MM.1S (cell line): Measurements from ENCODE around the gene DMXL2.

Experiments used
- DNase-seq: peaks from one replicate; pipeline ENCODE4 v3.0.0-alpha.2; 2015
- H2AFZ ChIP-seq: fragments of 300-600 bp; sonication (generic); 2 replicates; pipeline ENCODE4 v1.6.0; 2016; ENCODE audit warnings: antibody characterized with exemption, low read length
- H3F3A ChIP-seq: fragments of 300-600 bp; sonication (generic); 2 replicates; pipeline ENCODE4 v1.6.1; 2016; ENCODE audit warnings: mild to moderate bottlenecking, antibody characterized with exemption, low read length, moderate library complexity, mixed read lengths; ENCODE audit not compliant: insufficient read depth
- H3K27ac ChIP-seq: fragments of 300-600 bp; sonication (generic); 2 replicates; pipeline ENCODE4 v1.5.1; 2016; ENCODE audit warnings: mild to moderate bottlenecking, low read length
- H3K27me3 ChIP-seq: fragments of 300-600 bp; sonication (generic); replicated peaks from 2 replicates; pipeline ENCODE4 v1.6.0; 2016; ENCODE audit warnings: low read length; ENCODE audit not compliant: insufficient read depth
- H3K36me3 ChIP-seq: fragments of 300-600 bp; sonication (generic); replicated peaks from 2 replicates; pipeline ENCODE4 v1.6.1; 2016; ENCODE audit warnings: mild to moderate bottlenecking, low read length, mixed read lengths; ENCODE audit not compliant: insufficient read depth
- H3K4me1 ChIP-seq: fragments of 300-600 bp; sonication (generic); 2 replicates; pipeline ENCODE4 v1.6.1; 2016; ENCODE audit warnings: low read length, mixed read lengths
- H3K4me2 ChIP-seq: fragments of 300-600 bp; sonication (generic); 2 replicates; pipeline ENCODE4 v1.6.0; 2016; ENCODE audit warnings: low read depth, low read length
- H3K4me3 ChIP-seq: fragments of 300-600 bp; sonication (generic); 2 replicates; pipeline ENCODE4 v1.5.1; 2016; ENCODE audit warnings: low read length, mixed read lengths
- H3K79me2 ChIP-seq: fragments of 300-600 bp; sonication (generic); 2 replicates; pipeline ENCODE4 v1.6.1; 2016; ENCODE audit warnings: mixed run types, low read length, mixed read lengths
- H3K9ac ChIP-seq: fragments of 300-600 bp; sonication (generic); 2 replicates; pipeline ENCODE4 v1.6.1; 2016; ENCODE audit warnings: low read length, mixed read lengths
- H3K9me2 ChIP-seq: fragments of 300-600 bp; sonication (generic); replicated peaks from 2 replicates; pipeline ENCODE4 v1.6.1; 2016; ENCODE audit warnings: mild to moderate bottlenecking, low read length, mixed read lengths; ENCODE audit not compliant: insufficient read depth
- H3K9me3 ChIP-seq: fragments of 300-600 bp; sonication (generic); replicated peaks from 2 replicates; pipeline ENCODE4 v1.6.1; 2016; ENCODE audit warnings: mild to moderate bottlenecking, low read length, mixed read lengths; ENCODE audit not compliant: insufficient read depth
- H4K20me1 ChIP-seq: fragments of 300-600 bp; sonication (generic); 2 replicates; pipeline ENCODE4 v1.6.1; 2016; ENCODE audit warnings: mild to moderate bottlenecking, low read length, moderate library complexity, mixed read lengths; ENCODE audit not compliant: insufficient read depth
- CTCF ChIP-seq: fragments of 300-600 bp; sonication (generic); IDR thresholded peaks from 2 replicates; pipeline ENCODE4 v1.5.1; 2016; ENCODE audit warnings: antibody characterized with exemption, low read length, mixed read lengths
- EZH2 ChIP-seq: fragments of 300-600 bp; sonication (generic); optimal IDR thresholded peaks from 2 replicates; pipeline ENCODE3; 2017; ENCODE audit warnings: low read depth, mild to moderate bottlenecking, antibody characterized with exemption, low read length, mixed read lengths
- EZH2phosphoT487 ChIP-seq: fragments of 300-600 bp; sonication (generic); IDR thresholded peaks from 2 replicates; pipeline ENCODE4 v1.6.1; 2018; ENCODE audit warnings: antibody characterized with exemption, low read length

DMXL2 gene

GRCh38 chr15:51603002-51603401, 19.6 kb downstream of the DMXL2 start:
- H4K20me1 ChIP-seq: no peaks in the 10 kb centered on the region
- TF ChIP-seq CTCF: no peak
- no peak for TF ChIP-seq EZH2phosphoT487
- no peak for TF ChIP-seq EZH2
- no peak for DNase-seq
- no peaks in the 10 kb centered on the region for H3K9me3 ChIP-seq
- no peaks in the 10 kb centered on the region for H3K9me2 ChIP-seq
- no peak overlapping the region for H3K4me3 ChIP-seq
- H3K36me3 ChIP-seq: no peaks in the 10 kb centered on the region
- H3F3A ChIP-seq: no peaks in the 10 kb centered on the region
- H3K27me3 ChIP-seq: no peaks in the 10 kb centered on the region
- H3K27ac ChIP-seq: no peak overlapping the region
- H3K4me2 ChIP-seq: no peak overlapping the region
- H2AFZ ChIP-seq: no peak overlapping the region
- H3K4me1 ChIP-seq: no peaks in the 10 kb centered on the region
- no peak overlapping the region for H3K9ac ChIP-seq
- no peaks in the 10 kb centered on the region for H3K79me2 ChIP-seq

- DNase-seq: no peak
These were observed 20.1 kb downstream of the DMXL2 start for GRCh38 chr15:51602484-51602883.

DNA sequence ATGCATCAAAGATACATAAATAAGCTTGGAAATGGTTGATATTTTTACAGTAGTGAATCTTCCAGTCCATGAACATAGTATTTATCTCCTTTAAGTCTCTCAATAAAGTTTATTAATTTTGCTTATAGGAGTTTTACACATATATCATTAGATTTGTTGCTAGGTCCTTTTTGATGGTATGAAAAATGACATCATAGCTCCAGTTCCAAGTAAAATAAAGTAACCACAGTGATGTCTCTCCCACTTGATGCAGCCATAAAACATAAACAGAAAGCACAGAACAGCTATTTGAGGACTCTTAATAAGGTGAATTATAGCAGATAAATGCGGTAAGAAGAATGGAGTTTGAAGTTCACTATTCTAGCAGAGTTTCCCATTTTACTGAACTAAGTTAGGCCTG, 20.8 kb downstream of the DMXL2 start:
- Histone ChIP-seq H3K9me3 (no peaks in the 10 kb centered on the region), H3K9me2 (no peaks in the 10 kb centered on the region), H3K27me3 (no peaks in the 10 kb centered on the region), H3K4me1 (no peaks in the 10 kb centered on the region), H3K79me2 (no peaks in the 10 kb centered on the region), H3K4me2 (no peak overlapping the region), H3K9ac (no peak overlapping the region), H3K4me3 (no peak overlapping the region), H3K27ac (no peak overlapping the region), H3F3A (no peaks in the 10 kb centered on the region), H4K20me1 (no peaks in the 10 kb centered on the region), H2AFZ (no peak overlapping the region), H3K36me3 (no peaks in the 10 kb centered on the region)
- DNase-seq: no peak
- TF ChIP-seq CTCF (no peak), EZH2phosphoT487 (no peak)

More at GRCh38 chr15:51602484-51602883, 20.1 kb downstream of the DMXL2 start:
- no peaks in the 10 kb centered on the region for H3K9me2 ChIP-seq
- no peak overlapping the region for H3K4me2 ChIP-seq
- no peak overlapping the region for H2AFZ ChIP-seq
- H3K4me3 ChIP-seq: no peak overlapping the region
- no peak overlapping the region for H3K27ac ChIP-seq
- H3K9ac ChIP-seq: no peak overlapping the region
- no peaks in the 10 kb centered on the region for H3F3A ChIP-seq
- no peaks in the 10 kb centered on the region for H3K27me3 ChIP-seq
- TF ChIP-seq CTCF: no peak
- TF ChIP-seq EZH2phosphoT487: no peak
- TF ChIP-seq EZH2: no peak
- H3K79me2 ChIP-seq: no peaks in the 10 kb centered on the region
- H3K9me3 ChIP-seq: no peaks in the 10 kb centered on the region
- H4K20me1 ChIP-seq: no peaks in the 10 kb centered on the region
- no peaks in the 10 kb centered on the region for H3K4me1 ChIP-seq
- H3K36me3 ChIP-seq: no peaks in the 10 kb centered on the region
